MM.1S (cell line): Measurements from ENCODE around the gene CHCHD6.

Experiments
- DNase-seq: peaks from one replicate; pipeline ENCODE4 v3.0.0-alpha.2; 2015
- H2AFZ ChIP-seq: fragments of 300-600 bp; sonication (generic); 2 replicates; pipeline ENCODE4 v1.6.0; 2016; ENCODE audit warnings: antibody characterized with exemption, low read length
- H3F3A ChIP-seq: fragments of 300-600 bp; sonication (generic); 2 replicates; pipeline ENCODE4 v1.6.1; 2016; ENCODE audit warnings: mild to moderate bottlenecking, antibody characterized with exemption, low read length, moderate library complexity, mixed read lengths; ENCODE audit not compliant: insufficient read depth
- H3K27ac ChIP-seq: fragments of 300-600 bp; sonication (generic); 2 replicates; pipeline ENCODE4 v1.5.1; 2016; ENCODE audit warnings: mild to moderate bottlenecking, low read length
- H3K27me3 ChIP-seq: fragments of 300-600 bp; sonication (generic); replicated peaks from 2 replicates; pipeline ENCODE4 v1.6.0; 2016; ENCODE audit warnings: low read length; ENCODE audit not compliant: insufficient read depth
- H3K36me3 ChIP-seq: fragments of 300-600 bp; sonication (generic); replicated peaks from 2 replicates; pipeline ENCODE4 v1.6.1; 2016; ENCODE audit warnings: mild to moderate bottlenecking, low read length, mixed read lengths; ENCODE audit not compliant: insufficient read depth
- H3K4me1 ChIP-seq: fragments of 300-600 bp; sonication (generic); 2 replicates; pipeline ENCODE4 v1.6.1; 2016; ENCODE audit warnings: low read length, mixed read lengths
- H3K4me2 ChIP-seq: fragments of 300-600 bp; sonication (generic); 2 replicates; pipeline ENCODE4 v1.6.0; 2016; ENCODE audit warnings: low read depth, low read length
- H3K4me3 ChIP-seq: fragments of 300-600 bp; sonication (generic); 2 replicates; pipeline ENCODE4 v1.5.1; 2016; ENCODE audit warnings: low read length, mixed read lengths
- H3K79me2 ChIP-seq: fragments of 300-600 bp; sonication (generic); 2 replicates; pipeline ENCODE4 v1.6.1; 2016; ENCODE audit warnings: mixed run types, low read length, mixed read lengths
- H3K9ac ChIP-seq: fragments of 300-600 bp; sonication (generic); 2 replicates; pipeline ENCODE4 v1.6.1; 2016; ENCODE audit warnings: low read length, mixed read lengths
- H3K9me2 ChIP-seq: fragments of 300-600 bp; sonication (generic); replicated peaks from 2 replicates; pipeline ENCODE4 v1.6.1; 2016; ENCODE audit warnings: mild to moderate bottlenecking, low read length, mixed read lengths; ENCODE audit not compliant: insufficient read depth
- H3K9me3 ChIP-seq: fragments of 300-600 bp; sonication (generic); replicated peaks from 2 replicates; pipeline ENCODE4 v1.6.1; 2016; ENCODE audit warnings: mild to moderate bottlenecking, low read length, mixed read lengths; ENCODE audit not compliant: insufficient read depth
- H4K20me1 ChIP-seq: fragments of 300-600 bp; sonication (generic); 2 replicates; pipeline ENCODE4 v1.6.1; 2016; ENCODE audit warnings: mild to moderate bottlenecking, low read length, moderate library complexity, mixed read lengths; ENCODE audit not compliant: insufficient read depth
- EZH2 ChIP-seq: fragments of 300-600 bp; sonication (generic); optimal IDR thresholded peaks from 2 replicates; pipeline ENCODE3; 2017; ENCODE audit warnings: low read depth, mild to moderate bottlenecking, antibody characterized with exemption, low read length, mixed read lengths
- EZH2phosphoT487 ChIP-seq: fragments of 300-600 bp; sonication (generic); IDR thresholded peaks from 2 replicates; pipeline ENCODE4 v1.6.1; 2018; ENCODE audit warnings: antibody characterized with exemption, low read length
- TF ChIP-seq, protein P1 (sequence below): fragments of 300-600 bp; sonication (generic); IDR thresholded peaks from 2 replicates; pipeline ENCODE4 v1.5.1; 2016; ENCODE audit warnings: antibody characterized with exemption, low read length, mixed read lengths

The CHCHD6 gene

DNA sequence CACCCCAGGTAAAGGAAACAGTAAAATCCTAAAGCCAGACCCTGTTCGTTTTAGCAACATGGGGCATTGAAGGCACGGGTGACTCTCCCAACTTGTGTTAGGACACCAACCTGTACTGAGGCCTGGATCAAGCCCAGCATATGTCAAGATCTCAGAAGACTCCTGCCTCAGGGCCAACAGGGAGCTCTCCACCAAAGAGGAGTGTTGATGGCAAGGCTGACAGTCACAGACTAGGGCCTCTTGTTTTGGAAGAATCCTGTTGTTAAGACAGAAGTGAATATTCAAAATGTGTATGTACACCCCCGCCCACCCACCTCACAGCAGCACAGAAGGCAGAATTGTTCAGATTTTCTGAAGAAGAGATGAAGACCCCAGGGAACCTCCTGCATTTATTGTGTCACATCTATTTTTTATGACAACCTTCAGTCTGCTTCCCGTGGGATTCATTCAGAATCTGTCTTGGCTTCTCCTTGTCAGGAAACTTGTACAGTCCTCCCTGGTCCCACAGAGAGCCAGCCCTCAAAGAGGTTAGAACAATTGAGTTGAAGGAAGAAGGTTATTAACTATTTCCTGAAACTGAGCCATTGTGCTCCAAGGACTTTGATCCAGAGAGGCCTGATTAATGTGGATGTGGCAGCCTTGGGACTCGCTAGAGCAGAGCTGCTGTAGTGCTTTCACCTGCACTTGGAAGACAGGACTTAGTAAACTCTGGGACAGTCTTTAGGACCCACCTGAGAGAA is 217.2 kb downstream of the CHCHD6 start:
- H3K9me3 ChIP-seq: no peaks in the 10 kb centered on the region
- no peak overlapping the region for H2AFZ ChIP-seq
- H3K79me2 ChIP-seq: no peaks in the 10 kb centered on the region
- DNase-seq: no peak
- H3K4me1 ChIP-seq: peaks cover 13% of the 10 kb centered on the region
- H3K9me2 ChIP-seq: no peaks in the 10 kb centered on the region
- H4K20me1 ChIP-seq: no peaks in the 10 kb centered on the region
- no peak overlapping the region for H3K4me3 ChIP-seq
- H3K36me3 ChIP-seq: no peaks in the 10 kb centered on the region
- H3K4me2 ChIP-seq: no peak overlapping the region
- no peaks in the 10 kb centered on the region for H3K27me3 ChIP-seq
- H3K27ac ChIP-seq: no peak overlapping the region
- TF ChIP-seq EZH2: no peak
- TF ChIP-seq EZH2phosphoT487: no peak
- TF ChIP-seq, protein P1, sequence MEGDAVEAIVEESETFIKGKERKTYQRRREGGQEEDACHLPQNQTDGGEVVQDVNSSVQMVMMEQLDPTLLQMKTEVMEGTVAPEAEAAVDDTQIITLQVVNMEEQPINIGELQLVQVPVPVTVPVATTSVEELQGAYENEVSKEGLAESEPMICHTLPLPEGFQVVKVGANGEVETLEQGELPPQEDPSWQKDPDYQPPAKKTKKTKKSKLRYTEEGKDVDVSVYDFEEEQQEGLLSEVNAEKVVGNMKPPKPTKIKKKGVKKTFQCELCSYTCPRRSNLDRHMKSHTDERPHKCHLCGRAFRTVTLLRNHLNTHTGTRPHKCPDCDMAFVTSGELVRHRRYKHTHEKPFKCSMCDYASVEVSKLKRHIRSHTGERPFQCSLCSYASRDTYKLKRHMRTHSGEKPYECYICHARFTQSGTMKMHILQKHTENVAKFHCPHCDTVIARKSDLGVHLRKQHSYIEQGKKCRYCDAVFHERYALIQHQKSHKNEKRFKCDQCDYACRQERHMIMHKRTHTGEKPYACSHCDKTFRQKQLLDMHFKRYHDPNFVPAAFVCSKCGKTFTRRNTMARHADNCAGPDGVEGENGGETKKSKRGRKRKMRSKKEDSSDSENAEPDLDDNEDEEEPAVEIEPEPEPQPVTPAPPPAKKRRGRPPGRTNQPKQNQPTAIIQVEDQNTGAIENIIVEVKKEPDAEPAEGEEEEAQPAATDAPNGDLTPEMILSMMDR: no peak
- no peak overlapping the region for H3K9ac ChIP-seq
- no peaks in the 10 kb centered on the region for H3F3A ChIP-seq

DNA sequence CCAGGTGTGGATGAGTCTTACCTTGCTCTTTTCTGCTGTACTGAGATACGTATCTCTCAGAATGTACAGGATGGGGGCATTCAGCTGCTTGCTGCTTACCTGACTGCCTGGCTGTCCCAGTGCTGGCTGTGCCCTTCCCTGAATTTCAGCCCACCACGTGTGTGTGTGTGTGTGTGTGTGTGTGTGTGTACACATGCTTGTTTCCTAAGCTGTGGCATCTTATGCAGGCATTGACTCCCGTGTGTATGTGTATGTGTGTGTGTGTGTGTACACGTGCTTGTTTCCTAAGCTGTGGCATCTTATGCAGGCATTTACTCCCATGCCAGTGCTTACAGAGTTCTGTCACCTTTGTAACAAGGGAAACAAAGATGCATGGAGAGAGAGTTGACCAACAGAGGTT is 218.4 kb downstream of the CHCHD6 start:
- no peaks in the 10 kb centered on the region for H3K9me2 ChIP-seq
- H3K4me2 ChIP-seq: no peak overlapping the region
- TF ChIP-seq EZH2 (no peak), EZH2phosphoT487 (no peak)
- TF ChIP-seq, protein P1: no peak
- no peak overlapping the region for H2AFZ ChIP-seq
- no peak overlapping the region for H3K27ac ChIP-seq
- no peaks in the 10 kb centered on the region for H3F3A ChIP-seq
- no peaks in the 10 kb centered on the region for H3K36me3 ChIP-seq
- no peaks in the 10 kb centered on the region for H3K27me3 ChIP-seq
- DNase-seq: no peak
- H3K9me3 ChIP-seq: no peaks in the 10 kb centered on the region
- H3K4me1 ChIP-seq: peaks cover 1% of the 10 kb centered on the region
- no peaks in the 10 kb centered on the region for H3K79me2 ChIP-seq
- no peak overlapping the region for H3K4me3 ChIP-seq
- H4K20me1 ChIP-seq: no peaks in the 10 kb centered on the region
- H3K9ac ChIP-seq: no peak overlapping the region

DNA sequence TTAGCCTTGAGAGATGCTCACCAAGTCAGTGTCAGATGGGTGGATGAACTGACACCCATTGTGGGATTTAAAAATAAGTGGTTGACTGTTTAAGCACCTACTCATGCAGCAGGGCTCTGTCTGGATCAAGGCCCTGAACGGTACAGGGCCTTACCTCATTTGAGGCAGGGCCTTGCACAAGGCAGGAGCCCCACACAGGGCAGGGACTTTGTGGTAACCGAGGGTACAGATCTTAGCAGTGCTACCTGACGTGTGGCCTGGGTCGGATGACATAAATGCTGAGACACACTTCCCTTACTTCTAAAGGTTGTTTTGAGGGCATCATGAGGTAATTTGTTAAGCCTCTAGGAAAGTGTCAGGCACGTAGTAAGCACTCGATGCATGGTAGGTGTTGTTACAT is 219.4 kb downstream of the CHCHD6 start:
- no peaks in the 10 kb centered on the region for H3K4me1 ChIP-seq
- no peak overlapping the region for H3K4me2 ChIP-seq
- H3K27ac ChIP-seq: no peak overlapping the region
- no peaks in the 10 kb centered on the region for H3K27me3 ChIP-seq
- H3F3A ChIP-seq: no peaks in the 10 kb centered on the region
- H3K9ac ChIP-seq: no peak overlapping the region
- H3K4me3 ChIP-seq: no peak overlapping the region
- no peaks in the 10 kb centered on the region for H3K9me2 ChIP-seq
- no peak for DNase-seq
- H3K9me3 ChIP-seq: no peaks in the 10 kb centered on the region
- H3K36me3 ChIP-seq: no peaks in the 10 kb centered on the region
- no peaks in the 10 kb centered on the region for H3K79me2 ChIP-seq
- H2AFZ ChIP-seq: no peak overlapping the region
- TF ChIP-seq, protein P1: no peak
- TF ChIP-seq EZH2phosphoT487 (no peak), EZH2 (no peak)
- H4K20me1 ChIP-seq: no peaks in the 10 kb centered on the region
